Measurements from ENCODE around the gene STXBP6. TPM values are rescaled to one million over a fixed set of nuclear protein-coding genes. Genes with fewer than 3 reads are reported as not detected.
A peak's percentile ranks its signal among the peaks of the same experiment; 100 is the strongest.

Gene STXBP6
- total and polyA plus RNA-seq, 2 of the 13 experiments (the other 11 are each of a cell fraction or from before 2014, with no cell fraction given), result 35.3 to 42.8 TPM

DNA sequence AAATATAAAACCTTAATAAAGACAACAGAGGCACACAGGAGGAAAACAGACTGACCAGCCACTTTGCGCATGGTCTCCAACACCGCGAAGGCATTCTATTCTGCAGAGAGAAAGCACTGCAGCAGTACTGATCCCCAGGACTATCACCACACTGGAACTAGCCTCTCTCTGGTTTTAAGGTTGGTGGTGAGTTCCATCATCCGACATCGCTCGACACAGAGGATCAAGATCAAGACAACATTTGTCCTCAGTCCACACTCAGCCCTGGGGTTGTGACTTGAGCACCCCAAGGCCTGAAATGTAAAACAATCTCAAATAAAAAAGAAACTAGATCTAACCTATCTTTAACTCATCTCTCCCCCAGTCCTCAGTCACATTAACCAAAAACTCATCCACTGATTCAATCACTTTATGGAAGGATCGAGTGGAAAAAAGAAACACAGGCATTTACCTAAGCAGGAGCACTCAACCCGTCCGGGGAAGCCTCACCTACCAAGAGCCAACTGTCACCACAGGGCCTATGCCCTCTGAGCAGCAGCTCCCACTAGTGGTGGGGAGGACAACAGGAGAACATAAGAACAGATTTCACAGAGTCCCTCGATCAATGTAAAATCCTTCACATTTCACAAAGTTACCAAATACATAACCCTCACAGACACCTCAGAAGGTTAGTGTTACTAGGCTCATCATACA, 17.7 kb downstream of the STXBP6 start (continued):
- TF ChIP-seq FOXA3 (CRISPR knock-in tag; IDR thresholded peaks at IDR 0.05) (peak; percentile 54), KAT7 (CRISPR knock-in tag; IDR thresholded peaks at IDR 0.05; ENCODE audit: borderline replicate concordance) (peak; percentile 39; the same call in 1 of the 2 replicates), ZSCAN29 (CRISPR knock-in tag; conservative IDR thresholded peaks at IDR 0.05) (peak; percentile 84; the same call in 1 of the 2 replicates), ARNT2 (CRISPR knock-in tag; IDR thresholded peaks at IDR 0.05; ENCODE audit: low read depth) (no peak), ZNF672 (CRISPR knock-in tag; IDR thresholded peaks at IDR 0.05) (no peak), ZFY (CRISPR knock-in tag; IDR thresholded peaks at IDR 0.05) (peak; percentile 85), ZKSCAN8 (CRISPR knock-in tag; IDR thresholded peaks at IDR 0.05; ENCODE audit: borderline replicate concordance) (peak; percentile 77; the same call in 1 of the 2 replicates), ZNF205 (CRISPR knock-in tag; IDR thresholded peaks at IDR 0.05) (peak; percentile 79; the same call in 1 of the 2 replicates), ZIK1 (CRISPR knock-in tag; IDR thresholded peaks at IDR 0.05; ENCODE audit: borderline replicate concordance, low read depth) (peak; percentile 73; the same call in 1 of the 2 replicates), JUN (CRISPR knock-in tag; IDR thresholded peaks at IDR 0.05) (no peak), ZNF629 (CRISPR knock-in tag; conservative IDR thresholded peaks at IDR 0.05) (no peak), SOX13 (IDR thresholded peaks at IDR 0.05) (no peak), SOX13 (CRISPR knock-in tag; conservative IDR thresholded peaks at IDR 0.05 in 1 of 2, IDR thresholded peaks at IDR 0.05 in 1 of 2) (peak in 1 of 2 experiments; percentile 59; a peak in 2 of 4 replicates), ZNF33B (CRISPR knock-in tag; IDR thresholded peaks at IDR 0.05) (no peak)
- TF ChIP-seq, protein P1, sequence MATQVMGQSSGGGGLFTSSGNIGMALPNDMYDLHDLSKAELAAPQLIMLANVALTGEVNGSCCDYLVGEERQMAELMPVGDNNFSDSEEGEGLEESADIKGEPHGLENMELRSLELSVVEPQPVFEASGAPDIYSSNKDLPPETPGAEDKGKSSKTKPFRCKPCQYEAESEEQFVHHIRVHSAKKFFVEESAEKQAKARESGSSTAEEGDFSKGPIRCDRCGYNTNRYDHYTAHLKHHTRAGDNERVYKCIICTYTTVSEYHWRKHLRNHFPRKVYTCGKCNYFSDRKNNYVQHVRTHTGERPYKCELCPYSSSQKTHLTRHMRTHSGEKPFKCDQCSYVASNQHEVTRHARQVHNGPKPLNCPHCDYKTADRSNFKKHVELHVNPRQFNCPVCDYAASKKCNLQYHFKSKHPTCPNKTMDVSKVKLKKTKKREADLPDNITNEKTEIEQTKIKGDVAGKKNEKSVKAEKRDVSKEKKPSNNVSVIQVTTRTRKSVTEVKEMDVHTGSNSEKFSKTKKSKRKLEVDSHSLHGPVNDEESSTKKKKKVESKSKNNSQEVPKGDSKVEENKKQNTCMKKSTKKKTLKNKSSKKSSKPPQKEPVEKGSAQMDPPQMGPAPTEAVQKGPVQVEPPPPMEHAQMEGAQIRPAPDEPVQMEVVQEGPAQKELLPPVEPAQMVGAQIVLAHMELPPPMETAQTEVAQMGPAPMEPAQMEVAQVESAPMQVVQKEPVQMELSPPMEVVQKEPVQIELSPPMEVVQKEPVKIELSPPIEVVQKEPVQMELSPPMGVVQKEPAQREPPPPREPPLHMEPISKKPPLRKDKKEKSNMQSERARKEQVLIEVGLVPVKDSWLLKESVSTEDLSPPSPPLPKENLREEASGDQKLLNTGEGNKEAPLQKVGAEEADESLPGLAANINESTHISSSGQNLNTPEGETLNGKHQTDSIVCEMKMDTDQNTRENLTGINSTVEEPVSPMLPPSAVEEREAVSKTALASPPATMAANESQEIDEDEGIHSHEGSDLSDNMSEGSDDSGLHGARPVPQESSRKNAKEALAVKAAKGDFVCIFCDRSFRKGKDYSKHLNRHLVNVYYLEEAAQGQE (IDR thresholded peaks at IDR 0.05; ENCODE audit: borderline replicate concordance in 1 of 2, low read depth in 1 of 2, low read length in 2 of 2), result peak in 1 of 2 experiments; percentile 29; a peak in 1 of 4 replicates
- TF ChIP-seq, protein P2, sequence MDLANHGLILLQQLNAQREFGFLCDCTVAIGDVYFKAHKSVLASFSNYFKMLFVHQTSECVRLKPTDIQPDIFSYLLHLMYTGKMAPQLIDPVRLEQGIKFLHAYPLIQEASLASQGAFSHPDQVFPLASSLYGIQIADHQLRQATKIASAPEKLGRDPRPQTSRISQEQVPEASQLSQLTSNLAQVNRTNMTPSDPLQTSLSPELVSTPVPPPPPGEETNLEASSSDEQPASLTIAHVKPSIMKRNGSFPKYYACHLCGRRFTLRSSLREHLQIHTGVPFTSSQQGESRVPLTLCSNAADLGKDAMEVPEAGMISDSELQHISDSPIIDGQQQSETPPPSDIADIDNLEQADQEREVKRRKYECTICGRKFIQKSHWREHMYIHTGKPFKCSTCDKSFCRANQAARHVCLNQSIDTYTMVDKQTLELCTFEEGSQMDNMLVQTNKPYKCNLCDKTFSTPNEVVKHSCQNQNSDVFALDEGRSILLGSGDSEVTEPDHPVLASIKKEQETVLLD (CRISPR knock-in tag; IDR thresholded peaks at IDR 0.05; ENCODE audit: low read depth), result no peak
- TF ChIP-seq, protein P3, sequence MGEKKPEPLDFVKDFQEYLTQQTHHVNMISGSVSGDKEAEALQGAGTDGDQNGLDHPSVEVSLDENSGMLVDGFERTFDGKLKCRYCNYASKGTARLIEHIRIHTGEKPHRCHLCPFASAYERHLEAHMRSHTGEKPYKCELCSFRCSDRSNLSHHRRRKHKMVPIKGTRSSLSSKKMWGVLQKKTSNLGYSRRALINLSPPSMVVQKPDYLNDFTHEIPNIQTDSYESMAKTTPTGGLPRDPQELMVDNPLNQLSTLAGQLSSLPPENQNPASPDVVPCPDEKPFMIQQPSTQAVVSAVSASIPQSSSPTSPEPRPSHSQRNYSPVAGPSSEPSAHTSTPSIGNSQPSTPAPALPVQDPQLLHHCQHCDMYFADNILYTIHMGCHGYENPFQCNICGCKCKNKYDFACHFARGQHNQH (CRISPR knock-in tag; IDR thresholded peaks at IDR 0.05), result peak; percentile 88
- TF ChIP-seq, protein P4, sequence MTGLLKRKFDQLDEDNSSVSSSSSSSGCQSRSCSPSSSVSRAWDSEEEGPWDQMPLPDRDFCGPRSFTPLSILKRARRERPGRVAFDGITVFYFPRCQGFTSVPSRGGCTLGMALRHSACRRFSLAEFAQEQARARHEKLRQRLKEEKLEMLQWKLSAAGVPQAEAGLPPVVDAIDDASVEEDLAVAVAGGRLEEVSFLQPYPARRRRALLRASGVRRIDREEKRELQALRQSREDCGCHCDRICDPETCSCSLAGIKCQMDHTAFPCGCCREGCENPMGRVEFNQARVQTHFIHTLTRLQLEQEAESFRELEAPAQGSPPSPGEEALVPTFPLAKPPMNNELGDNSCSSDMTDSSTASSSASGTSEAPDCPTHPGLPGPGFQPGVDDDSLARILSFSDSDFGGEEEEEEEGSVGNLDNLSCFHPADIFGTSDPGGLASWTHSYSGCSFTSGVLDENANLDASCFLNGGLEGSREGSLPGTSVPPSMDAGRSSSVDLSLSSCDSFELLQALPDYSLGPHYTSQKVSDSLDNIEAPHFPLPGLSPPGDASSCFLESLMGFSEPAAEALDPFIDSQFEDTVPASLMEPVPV (CRISPR knock-in tag; IDR thresholded peaks at IDR 0.05), result no peak
- TF ChIP-seq, protein P5, sequence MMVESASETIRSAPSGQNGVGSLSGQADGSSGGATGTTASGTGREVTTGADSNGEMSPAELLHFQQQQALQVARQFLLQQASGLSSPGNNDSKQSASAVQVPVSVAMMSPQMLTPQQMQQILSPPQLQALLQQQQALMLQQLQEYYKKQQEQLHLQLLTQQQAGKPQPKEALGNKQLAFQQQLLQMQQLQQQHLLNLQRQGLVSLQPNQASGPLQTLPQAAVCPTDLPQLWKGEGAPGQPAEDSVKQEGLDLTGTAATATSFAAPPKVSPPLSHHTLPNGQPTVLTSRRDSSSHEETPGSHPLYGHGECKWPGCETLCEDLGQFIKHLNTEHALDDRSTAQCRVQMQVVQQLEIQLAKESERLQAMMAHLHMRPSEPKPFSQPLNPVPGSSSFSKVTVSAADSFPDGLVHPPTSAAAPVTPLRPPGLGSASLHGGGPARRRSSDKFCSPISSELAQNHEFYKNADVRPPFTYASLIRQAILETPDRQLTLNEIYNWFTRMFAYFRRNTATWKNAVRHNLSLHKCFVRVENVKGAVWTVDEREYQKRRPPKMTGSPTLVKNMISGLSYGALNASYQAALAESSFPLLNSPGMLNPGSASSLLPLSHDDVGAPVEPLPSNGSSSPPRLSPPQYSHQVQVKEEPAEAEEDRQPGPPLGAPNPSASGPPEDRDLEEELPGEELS (CRISPR knock-in tag; IDR thresholded peaks at IDR 0.05), result peak; percentile 60

All from HepG2 (cell line).